HepG2 (cell line): ENCODE data around the gene RGS19. TPM values are rescaled to one million over a fixed set of nuclear protein-coding genes. Genes with fewer than 3 reads are reported as not detected.
A peak's percentile ranks its signal among the peaks of the same experiment; 100 is the strongest.

ENCODE experiments used
- AGO2 ChIP-seq: fragments of 200-400 bp; formaldehyde crosslinking; optimal IDR thresholded peaks from 2 replicates; pipeline ENCODE3; 2017; ENCODE audit warnings: mild to moderate bottlenecking, low read depth, low read length, moderate library complexity
- ATF7 ChIP-seq, 2 experiments: fragments of 450-650 bp in 1 of 2; sonication (generic) in 1 of 2; formaldehyde crosslinking in 1 of 2; IDR thresholded peaks; 2 replicates each; pipeline versions ENCODE4 v1.4.0 to v1.6.1; 2016 to 2020; ENCODE audit warnings: antibody characterized with exemption in 1 of 2, mild to moderate bottlenecking in 1 of 2, missing genetic modification reagents in 1 of 2
- BRCA1 ChIP-seq: sonication (generic); formaldehyde crosslinking; IDR thresholded peaks from 2 replicates; pipeline ENCODE4 v1.4.0; 2020; ENCODE audit warnings: missing genetic modification reagents
- CREM ChIP-seq, 2 experiments: sonication (generic) in 1 of 2; formaldehyde crosslinking in 1 of 2; IDR thresholded peaks; 2 replicates each; pipeline versions ENCODE4 v1.4.0 to v1.6.1; 2016 to 2020; ENCODE audit warnings: antibody characterized with exemption in 1 of 2, mild to moderate bottlenecking in 1 of 2, missing genetic modification reagents in 1 of 2
- DPF2 ChIP-seq: sonication (generic); formaldehyde crosslinking; IDR thresholded peaks from 2 replicates; pipeline ENCODE4 v1.4.0; 2020; ENCODE audit warnings: mild to moderate bottlenecking, low read depth, missing genetic modification reagents, borderline replicate concordance
- HINFP ChIP-seq: sonication (generic); formaldehyde crosslinking; IDR thresholded peaks from 2 replicates; pipeline ENCODE4 v1.4.0; 2020; ENCODE audit warnings: low read depth, mild to moderate bottlenecking, missing genetic modification reagents
- JARID2 ChIP-seq: sonication (generic); formaldehyde crosslinking; IDR thresholded peaks from 2 replicates; pipeline ENCODE4 v1.8.1; 2023; ENCODE audit warnings: missing genetic modification reagents, inconsistent platforms; ENCODE audit not compliant: insufficient replicate concordance
- KLF12 ChIP-seq: sonication (generic); formaldehyde crosslinking; IDR thresholded peaks from 2 replicates; pipeline ENCODE4 v1.4.0; 2020; ENCODE audit warnings: missing genetic modification reagents, borderline replicate concordance
- MAZ ChIP-seq, 2 experiments: sonication (generic) in 1 of 2; formaldehyde crosslinking in 1 of 2; IDR thresholded peaks; 2 replicates each; pipeline versions ENCODE4 v1.5.0 to v1.6.1; 2012 to 2020; ENCODE audit warnings: low read depth in 2 of 2, mild to moderate bottlenecking in 2 of 2, borderline replicate concordance in 1 of 2, improper control_type of control experiment in 1 of 2, low read length in 1 of 2, missing genetic modification reagents in 1 of 2, moderate library complexity in 1 of 2
- MNT ChIP-seq: fragments of 450-650 bp; IDR thresholded peaks from 2 replicates; pipeline ENCODE4 v1.6.1; 2016
- NAIF1 ChIP-seq: sonication (generic); formaldehyde crosslinking; IDR thresholded peaks from 2 replicates; pipeline ENCODE4 v1.5.0; 2020; ENCODE audit warnings: mild to moderate bottlenecking, missing genetic modification reagents, borderline replicate concordance
- PCBP2 ChIP-seq: fragments of 200-400 bp; formaldehyde crosslinking; optimal IDR thresholded peaks from 2 replicates; pipeline ENCODE3; 2018; ENCODE audit warnings: low read length, low read depth; ENCODE audit not compliant: poor library complexity, severe bottlenecking
- SP2 ChIP-seq: sonication (generic); formaldehyde crosslinking; IDR thresholded peaks from 2 replicates; pipeline ENCODE4 v1.5.1; 2020; ENCODE audit warnings: mild to moderate bottlenecking, missing genetic modification reagents
- TBX2 ChIP-seq: sonication (generic); formaldehyde crosslinking; IDR thresholded peaks from 2 replicates; pipeline ENCODE4 v1.5.0; 2020; ENCODE audit warnings: missing genetic modification reagents, mild to moderate bottlenecking, borderline replicate concordance
- ZBTB46 ChIP-seq: sonication (generic); formaldehyde crosslinking; IDR thresholded peaks from 2 replicates; pipeline ENCODE4 v1.4.0; 2020; ENCODE audit warnings: mild to moderate bottlenecking, missing genetic modification reagents, borderline replicate concordance
- ZGPAT ChIP-seq: IDR thresholded peaks from 2 replicates; pipeline ENCODE4 v1.6.1; 2016; ENCODE audit warnings: mild to moderate bottlenecking
- ZMAT3 ChIP-seq: sonication (generic); formaldehyde crosslinking; conservative IDR thresholded peaks from 2 replicates; pipeline ENCODE4 v1.7.0; 2021; ENCODE audit warnings: missing genetic modification reagents
- ZNF703 ChIP-seq: sonication (generic); formaldehyde crosslinking; IDR thresholded peaks from 2 replicates; pipeline ENCODE4 v1.5.1; 2020; ENCODE audit warnings: missing genetic modification reagents, mild to moderate bottlenecking, moderate library complexity, borderline replicate concordance
- ZSCAN5A ChIP-seq: sonication (generic); formaldehyde crosslinking; IDR thresholded peaks from 2 replicates; pipeline ENCODE4 v1.8.0; 2022; ENCODE audit warnings: mild to moderate bottlenecking, missing genetic modification reagents, borderline replicate concordance
- polyA plus RNA-seq, 8 experiments: library from polyadenylated mRNA; depleted of rRNA in 3 of 8; stranded (reverse) in 7 of 8; unstranded in 1 of 8; fragments of >200 nt; fragmentation: Illumina TruSeq in 4 of 8; extraction: Trizol in 4 of 8; gene quantifications; 2 replicates each; pipeline versions ENCODE4 v1.2.1 to v1.2.3, GENCODE V29; 2011 to 2016; ENCODE audit warnings: low read depth in 4 of 8, missing spikeins in 1 of 8, mixed read lengths in 1 of 8; ENCODE audit not compliant: insufficient read depth in 1 of 8
- total RNA-seq, 5 experiments: library from RNA; depleted of rRNA; stranded (reverse); fragments of >200 nt; fragmentation: Illumina TruSeq; extraction: Trizol; gene quantifications; 2 replicates each; pipeline ENCODE4 v1.2.3, GENCODE V29; 2016; ENCODE audit warnings: low read depth in 1 of 5

Gene RGS19
- total and polyA plus RNA-seq, 2 of the 13 experiments (the other 11 are each of a cell fraction or from before 2014, with no cell fraction given) = 10.7 to 11.9 TPM

GRCh38 chr20:64064145-64064698 is 15.1 kb downstream of the RGS19 start (continued):
- TF ChIP-seq AGO2 (no peak), MAZ (IDR thresholded peaks at IDR 0.05; ENCODE audit: borderline replicate concordance, low read depth, low read length) (no peak), MAZ (CRISPR knock-in tag; IDR thresholded peaks at IDR 0.05; ENCODE audit: low read depth) (no peak), ZGPAT (CRISPR knock-in tag) (no peak), ZMAT3 (CRISPR knock-in tag) (peak; percentile 63; the same call in 1 of the 2 replicates), DPF2 (0 out of 2 replicates have a peak, but pooled peaks have one; percentile 46), PCBP2 (no peak), ZBTB46 (CRISPR knock-in tag) (0 out of 2 replicates have a peak, but pooled peaks have one; percentile 92), HINFP (CRISPR knock-in tag) (0 out of 2 replicates have a peak, but pooled peaks have one; percentile 69), ATF7 (IDR thresholded peaks at IDR 0.05) (no peak), ATF7 (CRISPR knock-in tag; IDR thresholded peaks at IDR 0.05) (peak; percentile 66), NAIF1 (CRISPR knock-in tag) (no peak), JARID2 (no peak), SP2 (CRISPR knock-in tag) (peak; percentile 14; the same call in 1 of the 2 replicates), ZNF703 (CRISPR knock-in tag) (0 out of 2 replicates have a peak, but pooled peaks have one; percentile 22), TBX2 (peak; percentile 21; the same call in 1 of the 2 replicates), BRCA1 (0 out of 2 replicates have a peak, but pooled peaks have one; percentile 32), ZSCAN5A (CRISPR knock-in tag) (no peak), KLF12 (peak; percentile 41; the same call in 1 of the 2 replicates), CREM (IDR thresholded peaks at IDR 0.05) (peak; percentile 3; the same call in 1 of the 2 replicates), CREM (CRISPR knock-in tag; IDR thresholded peaks at IDR 0.05) (no peak), MNT (no peak)
